ENCODE results near the gene KRTAP19-3. TPM values are rescaled to one million over a fixed set of nuclear protein-coding genes. Genes with fewer than 3 reads are reported as not detected.

The KRTAP19-3 gene
- total and polyA plus RNA-seq, 2 of the 13 experiments (the other 11 are each of a cell fraction or from before 2014, with no cell fraction given), result not detected

DNA sequence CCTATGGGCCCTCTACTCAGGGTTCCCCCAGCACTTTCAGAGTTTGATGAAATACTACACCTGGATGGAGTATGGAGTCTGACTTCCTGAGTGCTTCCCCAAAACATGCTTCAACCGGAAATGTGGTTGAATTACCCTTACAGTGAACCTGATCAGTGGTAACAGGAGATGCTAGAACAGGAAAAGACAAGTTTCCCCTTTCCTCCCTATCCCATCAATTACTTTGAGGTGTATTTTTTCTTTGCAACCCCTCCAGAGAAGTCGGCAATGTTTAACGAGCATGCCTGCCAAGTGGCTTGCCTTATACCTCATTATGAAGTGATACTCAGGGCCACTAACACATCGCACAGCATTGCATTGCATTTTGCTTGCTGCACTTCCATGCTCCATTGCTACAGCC, 44.8 kb downstream of the KRTAP19-3 start:
- H4K20me1 ChIP-seq (ENCODE audit: insufficient read depth, low read length), result no peaks in the 10 kb centered on the region
- H3K4me2 ChIP-seq (ENCODE audit: low read depth, low read length), result no peak overlapping the region
- no peaks in the 10 kb centered on the region for H3K79me2 ChIP-seq (ENCODE audit: insufficient read depth, low read length)
- intact Hi-C loops (cut with micrococcal nuclease; ENCODE audit: unreplicated experiment) (no loop called here), in situ Hi-C loops (cut with HindIII; ENCODE audit: extremely low pct_ligation_motif_present, low pct_unique_long_range_greater_than_20kb) (no loop called here)
- CTCF ChIA-PET (ENCODE audit: low intra/inter-chr PET ratio, low total read pairs), result no interaction called here
- POLR2A ChIA-PET, result no interaction called here
- WGBS (ENCODE audit: low lambda C conversion rate), result 0% methylated on average over 4 of the region's 4 CpGs
- TF ChIP-seq ZNF777 (CRISPR knock-in tag; IDR thresholded peaks at IDR 0.05) (no peak), HMGA1 (CRISPR knock-in tag; conservative IDR thresholded peaks at IDR 0.05) (no peak), ZNF282 (IDR thresholded peaks at IDR 0.05; ENCODE audit: partially characterized antibody) (no peak), KLF6 (CRISPR knock-in tag; IDR thresholded peaks at IDR 0.05) (no peak), ZKSCAN1 (IDR thresholded peaks at IDR 0.05; ENCODE audit: low read length) (no peak), ZSCAN30 (CRISPR knock-in tag; IDR thresholded peaks at IDR 0.05) (no peak), ZNF746 (CRISPR knock-in tag; IDR thresholded peaks at IDR 0.05) (no peak), GATA4 (IDR thresholded peaks at IDR 0.05; ENCODE audit: borderline replicate concordance, low read depth) (no peak), PPARG (CRISPR knock-in tag; conservative IDR thresholded peaks at IDR 0.05) (no peak), CAMTA2 (CRISPR knock-in tag; IDR thresholded peaks at IDR 0.05; ENCODE audit: borderline replicate concordance) (no peak), ZNF530 (CRISPR knock-in tag; IDR thresholded peaks at IDR 0.05; ENCODE audit: low read depth) (no peak), ATF1 (CRISPR knock-in tag; IDR thresholded peaks at IDR 0.05) (no peak), ZNF263 (CRISPR knock-in tag; IDR thresholded peaks at IDR 0.05) (no peak), MED8 (CRISPR knock-in tag; IDR thresholded peaks at IDR 0.05; ENCODE audit: insufficient replicate concordance) (no peak), ZNF652 (CRISPR knock-in tag; IDR thresholded peaks at IDR 0.05; ENCODE audit: borderline replicate concordance, low read depth) (no peak), HMG20A (CRISPR knock-in tag; IDR thresholded peaks at IDR 0.05; ENCODE audit: borderline replicate concordance) (no peak), ZNF703 (CRISPR knock-in tag; IDR thresholded peaks at IDR 0.05; ENCODE audit: borderline replicate concordance) (no peak), ZNF296 (CRISPR knock-in tag; conservative IDR thresholded peaks at IDR 0.05) (no peak), HOXA5 (CRISPR knock-in tag; IDR thresholded peaks at IDR 0.05) (no peak)
- TF ChIP-seq, protein P1, sequence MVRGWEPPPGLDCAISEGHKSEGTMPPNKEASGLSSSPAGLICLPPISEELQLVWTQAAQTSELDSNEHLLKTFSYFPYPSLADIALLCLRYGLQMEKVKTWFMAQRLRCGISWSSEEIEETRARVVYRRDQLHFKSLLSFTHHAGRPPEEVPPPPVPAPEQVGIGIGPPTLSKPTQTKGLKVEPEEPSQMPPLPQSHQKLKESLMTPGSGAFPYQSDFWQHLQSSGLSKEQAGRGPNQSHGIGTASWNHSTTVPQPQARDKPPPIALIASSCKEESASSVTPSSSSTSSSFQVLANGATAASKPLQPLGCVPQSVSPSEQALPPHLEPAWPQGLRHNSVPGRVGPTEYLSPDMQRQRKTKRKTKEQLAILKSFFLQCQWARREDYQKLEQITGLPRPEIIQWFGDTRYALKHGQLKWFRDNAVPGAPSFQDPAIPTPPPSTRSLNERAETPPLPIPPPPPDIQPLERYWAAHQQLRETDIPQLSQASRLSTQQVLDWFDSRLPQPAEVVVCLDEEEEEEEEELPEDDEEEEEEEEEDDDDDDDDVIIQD (CRISPR knock-in tag; IDR thresholded peaks at IDR 0.05; ENCODE audit: low read depth), result no peak
- no TSS peak for BruUV-seq (replicated peaks)
- no peaks in the 10 kb centered on the region for H3K36me3 ChIP-seq (replicated peaks in 1 of 2; ENCODE audit: control insufficient read depth in 1 of 2, insufficient read depth in 2 of 2, low read length in 2 of 2)
- H3K9me3 ChIP-seq (ENCODE audit: low read length), result peaks cover 83% of the 10 kb centered on the region
- no peak overlapping the region for H3K4me3 ChIP-seq (replicated peaks in 1 of 3; ENCODE audit: insufficient read depth in 1 of 3, low read depth in 2 of 3, low read length in 3 of 3)
- H3K9ac ChIP-seq (ENCODE audit: insufficient read depth, low read depth, low read length), result no peak overlapping the region
- no peak overlapping the region for H3K27ac ChIP-seq (ENCODE audit: extremely low read length, insufficient read depth, low read length)
- no peaks in the 10 kb centered on the region for H3K27me3 ChIP-seq (ENCODE audit: control insufficient read depth in 1 of 2, insufficient read depth in 2 of 2, low read length in 2 of 2)
- no peak overlapping the region for H2AFZ ChIP-seq (ENCODE audit: low read length)
- ATAC-seq (no peak), DNase-seq (ENCODE audit: low spot score) (no peak), FAIRE-seq (no peak)
- H3K4me1 ChIP-seq (ENCODE audit: insufficient read depth, low read length), result no peaks in the 10 kb centered on the region
